Measurements from ENCODE around the gene COQ9.

DNA sequence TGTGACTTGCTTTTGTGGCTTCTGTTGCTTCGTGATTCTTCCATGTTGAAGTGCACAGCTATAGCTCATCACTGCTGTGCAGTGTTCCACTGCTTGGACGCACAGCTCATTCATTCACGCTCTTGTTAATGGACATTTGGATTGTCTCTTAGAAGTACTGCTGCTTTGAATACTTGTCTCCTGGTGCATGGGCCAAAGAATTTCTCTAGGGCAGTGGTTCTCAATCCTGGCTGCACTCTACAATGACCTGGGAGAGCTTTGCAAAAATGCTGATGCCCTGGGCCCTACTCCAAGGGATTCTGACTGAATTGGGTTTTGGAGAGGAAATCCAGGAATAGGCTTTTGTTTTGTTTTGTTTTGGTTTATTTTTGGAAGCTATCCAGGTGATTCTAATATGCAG is 22.7 kb upstream of the COQ9 start:
- no peak for TF ChIP-seq POLR2A (IDR thresholded peaks at IDR 0.05)
- TF ChIP-seq, protein P1, sequence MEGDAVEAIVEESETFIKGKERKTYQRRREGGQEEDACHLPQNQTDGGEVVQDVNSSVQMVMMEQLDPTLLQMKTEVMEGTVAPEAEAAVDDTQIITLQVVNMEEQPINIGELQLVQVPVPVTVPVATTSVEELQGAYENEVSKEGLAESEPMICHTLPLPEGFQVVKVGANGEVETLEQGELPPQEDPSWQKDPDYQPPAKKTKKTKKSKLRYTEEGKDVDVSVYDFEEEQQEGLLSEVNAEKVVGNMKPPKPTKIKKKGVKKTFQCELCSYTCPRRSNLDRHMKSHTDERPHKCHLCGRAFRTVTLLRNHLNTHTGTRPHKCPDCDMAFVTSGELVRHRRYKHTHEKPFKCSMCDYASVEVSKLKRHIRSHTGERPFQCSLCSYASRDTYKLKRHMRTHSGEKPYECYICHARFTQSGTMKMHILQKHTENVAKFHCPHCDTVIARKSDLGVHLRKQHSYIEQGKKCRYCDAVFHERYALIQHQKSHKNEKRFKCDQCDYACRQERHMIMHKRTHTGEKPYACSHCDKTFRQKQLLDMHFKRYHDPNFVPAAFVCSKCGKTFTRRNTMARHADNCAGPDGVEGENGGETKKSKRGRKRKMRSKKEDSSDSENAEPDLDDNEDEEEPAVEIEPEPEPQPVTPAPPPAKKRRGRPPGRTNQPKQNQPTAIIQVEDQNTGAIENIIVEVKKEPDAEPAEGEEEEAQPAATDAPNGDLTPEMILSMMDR (IDR thresholded peaks at IDR 0.05), result no peak
- TF ChIP-seq POLR2AphosphoS5 (IDR thresholded peaks at IDR 0.05), result no peak
